HepG2 (cell line): ENCODE data around the gene NOS1AP. TPM values are rescaled to one million over a fixed set of nuclear protein-coding genes. Genes with fewer than 3 reads are reported as not detected.

Source experiments
- ARID5B ChIP-seq: IDR thresholded peaks from 2 replicates; pipeline ENCODE4 v1.4.0; 2020; ENCODE audit warnings: mild to moderate bottlenecking, missing genetic modification reagents
- BCL6 ChIP-seq: IDR thresholded peaks from 2 replicates; pipeline ENCODE4 v1.6.1; 2016; ENCODE audit warnings: missing genetic modification reagents, missing compliant biosample characterization
- CEBPB ChIP-seq: IDR thresholded peaks from 2 replicates; pipeline ENCODE4 v1.6.1; 2011; ENCODE audit warnings: low read depth, low read length, improper control_type of control experiment, borderline replicate concordance
- CEBPG ChIP-seq: IDR thresholded peaks from 2 replicates; pipeline ENCODE4 v1.6.1; 2016
- HMG20A ChIP-seq: IDR thresholded peaks from 2 replicates; pipeline ENCODE4 v1.6.1; 2016; ENCODE audit warnings: borderline replicate concordance
- HNRNPH1 ChIP-seq: fragments of 200-400 bp; formaldehyde crosslinking; optimal IDR thresholded peaks from 2 replicates; pipeline ENCODE3; 2017; ENCODE audit warnings: mild to moderate bottlenecking, low read depth, low read length
- IRF9 ChIP-seq: sonication (generic); formaldehyde crosslinking; IDR thresholded peaks from 2 replicates; pipeline ENCODE4 v1.8.0; 2022; ENCODE audit warnings: missing genetic modification reagents, mild to moderate bottlenecking, borderline replicate concordance
- ISL2 ChIP-seq: sonication (generic); formaldehyde crosslinking; IDR thresholded peaks from 2 replicates; pipeline ENCODE4 v1.5.0; 2020; ENCODE audit warnings: missing genetic modification reagents
- LRRFIP1 ChIP-seq: sonication (generic); formaldehyde crosslinking; conservative IDR thresholded peaks from 2 replicates; pipeline ENCODE4 v1.4.0; 2020; ENCODE audit warnings: missing genetic modification reagents
- NCOA2 ChIP-seq: sonication (generic); formaldehyde crosslinking; IDR thresholded peaks from 2 replicates; pipeline ENCODE4 v1.8.0; 2022; ENCODE audit warnings: inconsistent platforms
- NR2F1 ChIP-seq, 2 experiments: fragments of 450-650 bp in 1 of 2; formaldehyde crosslinking in 1 of 2; IDR thresholded peaks; 2 replicates each; pipeline versions ENCODE4 v1.5.0 to v1.6.1; 2016 to 2020; ENCODE audit warnings: mild to moderate bottlenecking in 1 of 2, missing compliant biosample characterization in 1 of 2, missing genetic modification reagents in 1 of 2, moderate library complexity in 1 of 2
- PITX1 ChIP-seq: sonication (generic); formaldehyde crosslinking; IDR thresholded peaks from 2 replicates; pipeline ENCODE4 v1.5.1; 2020; ENCODE audit warnings: mild to moderate bottlenecking, missing genetic modification reagents
- SAP130 ChIP-seq: IDR thresholded peaks from 2 replicates; pipeline ENCODE4 v1.6.1; 2016; ENCODE audit warnings: low read depth
- TCF7 ChIP-seq: sonication (generic); IDR thresholded peaks from 2 replicates; pipeline ENCODE4 v1.6.1; 2016; ENCODE audit warnings: antibody characterized with exemption, low read depth
- XBP1 ChIP-seq: sonication (generic); formaldehyde crosslinking; IDR thresholded peaks from 2 replicates; pipeline ENCODE4 v1.5.0; 2020; ENCODE audit warnings: missing genetic modification reagents
- ZNF564 ChIP-seq: sonication (generic); formaldehyde crosslinking; IDR thresholded peaks from 2 replicates; pipeline ENCODE4 v1.8.1; 2023; ENCODE audit warnings: mild to moderate bottlenecking, missing genetic modification reagents
- ZSCAN9 ChIP-seq: IDR thresholded peaks from 2 replicates; pipeline ENCODE4 v1.6.1; 2016; ENCODE audit warnings: borderline replicate concordance
- polyA plus RNA-seq, 8 experiments: library from polyadenylated mRNA; depleted of rRNA in 3 of 8; stranded (reverse) in 7 of 8; unstranded in 1 of 8; fragments of >200 nt; fragmentation: Illumina TruSeq in 4 of 8; extraction: Trizol in 4 of 8; gene quantifications; 2 replicates each; pipeline versions ENCODE4 v1.2.1 to v1.2.3, GENCODE V29; 2011 to 2016; ENCODE audit warnings: low read depth in 4 of 8, missing spikeins in 1 of 8, mixed read lengths in 1 of 8; ENCODE audit not compliant: insufficient read depth in 1 of 8
- total RNA-seq, 5 experiments: library from RNA; depleted of rRNA; stranded (reverse); fragments of >200 nt; fragmentation: Illumina TruSeq; extraction: Trizol; gene quantifications; 2 replicates each; pipeline ENCODE4 v1.2.3, GENCODE V29; 2016; ENCODE audit warnings: low read depth in 1 of 5

Gene NOS1AP
- total and polyA plus RNA-seq, 2 of the 13 experiments (the other 11 are each of a cell fraction or from before 2014, with no cell fraction given): 2.0 to 3.3 TPM

GRCh38 chr1:162256287-162256686 is 186.8 kb downstream of the NOS1AP start (continued):
- no peak for TF ChIP-seq XBP1
- no peak for TF ChIP-seq NR2F1 (CRISPR knock-in tag; IDR thresholded peaks at IDR 0.05)
- TF ChIP-seq TCF7: 0 out of 2 replicates have a peak, but pooled peaks have one; percentile 34
- TF ChIP-seq CEBPB: peak; percentile 33; the same call in 1 of the 2 replicates
- TF ChIP-seq IRF9 (CRISPR knock-in tag): no peak
- TF ChIP-seq ZNF564 (CRISPR knock-in tag): no peak
- no peak for TF ChIP-seq PITX1 (CRISPR knock-in tag)
- no peak; the same call in 1 of the 2 replicates for TF ChIP-seq HMG20A (CRISPR knock-in tag)
- TF ChIP-seq CEBPG (CRISPR knock-in tag): 0 out of 2 replicates have a peak, but pooled peaks have one; percentile 23
- TF ChIP-seq HNRNPH1: no peak
- no peak for TF ChIP-seq LRRFIP1 (CRISPR knock-in tag)
- peak; percentile 64; the same call in 1 of the 2 replicates for TF ChIP-seq NCOA2 (CRISPR knock-in tag)
- no peak for TF ChIP-seq SAP130 (CRISPR knock-in tag)
- TF ChIP-seq BCL6: peak; percentile 38; the same call in 1 of the 2 replicates
- peak; percentile 65 for TF ChIP-seq ARID5B
- no peak; the same call in 1 of the 2 replicates for TF ChIP-seq ISL2 (CRISPR knock-in tag)
- TF ChIP-seq ZSCAN9 (CRISPR knock-in tag): no peak
